GM18505 (cell line): ENCODE measurements around the gene EBF3.

Experiments used
- ATAC-seq: cut with Tn5 transposase; IDR thresholded peaks from one replicate; pipeline ENCODE4 v1.9.1; 2021; ENCODE audit not compliant: unreplicated experiment
- POLR2A ChIP-seq: IDR thresholded peaks from 4 replicates; pipeline ENCODE4 v1.6.1; 2011; ENCODE audit warnings: borderline replicate concordance; ENCODE audit not compliant: insufficient read depth, insufficient read length; ENCODE audit errors: extremely low read depth

EBF3 gene

DNA sequence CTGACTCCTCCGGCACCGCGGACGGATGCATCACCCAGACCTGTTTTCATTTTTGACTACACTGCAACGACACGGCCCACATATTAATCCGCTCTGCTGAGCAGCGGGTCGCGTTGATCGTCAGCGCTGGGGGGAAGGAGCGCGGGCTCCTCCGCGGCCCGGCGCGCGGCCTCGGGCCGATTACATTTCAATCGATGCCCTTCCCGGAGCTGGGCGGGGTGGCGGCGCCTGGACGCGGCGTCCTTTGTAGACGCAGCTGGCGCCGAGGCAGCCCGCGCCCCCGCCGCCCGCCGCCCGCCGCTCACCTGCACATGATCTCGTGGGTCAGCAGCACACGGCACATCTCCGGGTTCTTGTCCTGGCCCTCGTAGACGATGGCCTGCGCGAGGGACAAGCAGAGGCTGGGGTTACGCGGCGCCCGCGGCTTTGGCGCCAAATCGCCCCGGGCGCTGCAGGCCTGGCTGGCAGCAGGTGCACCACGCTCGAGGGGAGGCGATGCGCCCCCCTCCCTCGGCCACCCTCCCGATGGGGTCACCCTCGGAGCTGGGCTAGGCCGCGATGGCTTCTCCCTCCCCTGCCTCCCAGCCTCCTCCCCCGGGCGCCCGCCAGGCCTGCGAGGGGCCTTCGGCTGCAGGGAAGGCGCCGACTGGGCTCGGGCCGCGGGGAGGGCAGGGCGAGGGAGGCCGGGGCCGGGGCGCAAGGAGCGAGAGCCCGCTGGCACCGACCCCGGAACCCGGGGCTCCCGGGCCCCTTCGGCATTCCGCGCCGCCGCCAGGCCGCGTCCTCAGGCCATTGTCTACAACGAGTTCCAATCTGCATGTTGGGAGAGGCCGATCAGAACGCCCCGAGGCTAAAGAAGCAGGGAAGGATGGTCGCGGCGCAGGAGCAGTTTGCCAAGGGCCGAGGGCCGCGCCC, 5.2 kb downstream of the EBF3 start:
- ATAC-seq, result no peak
- TF ChIP-seq POLR2A, result no peak

DNA sequence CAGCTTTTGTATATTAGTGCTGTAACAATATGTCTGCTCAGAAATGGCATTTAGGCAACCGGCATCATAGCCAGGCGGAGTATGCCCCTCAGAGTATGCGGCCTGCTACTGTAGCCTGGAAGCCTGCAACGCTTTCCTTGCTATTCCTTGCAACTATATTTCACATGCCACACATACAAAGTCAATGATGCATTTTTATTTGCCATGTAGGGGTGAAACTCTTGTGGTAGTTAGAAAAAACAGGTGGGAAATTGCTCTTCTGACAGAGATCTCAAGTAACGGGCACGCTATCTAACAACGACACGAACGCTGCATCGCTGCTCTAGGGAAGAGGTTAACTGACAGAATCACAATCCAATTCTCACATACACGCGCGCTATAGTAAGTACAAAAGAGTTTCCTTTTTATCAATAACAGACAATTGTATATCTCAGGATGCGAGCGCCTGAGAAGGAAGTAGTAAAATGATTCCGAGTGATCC, 5.9 kb downstream of the EBF3 start:
- ATAC-seq, result no peak
- no peak for TF ChIP-seq POLR2A

DNA sequence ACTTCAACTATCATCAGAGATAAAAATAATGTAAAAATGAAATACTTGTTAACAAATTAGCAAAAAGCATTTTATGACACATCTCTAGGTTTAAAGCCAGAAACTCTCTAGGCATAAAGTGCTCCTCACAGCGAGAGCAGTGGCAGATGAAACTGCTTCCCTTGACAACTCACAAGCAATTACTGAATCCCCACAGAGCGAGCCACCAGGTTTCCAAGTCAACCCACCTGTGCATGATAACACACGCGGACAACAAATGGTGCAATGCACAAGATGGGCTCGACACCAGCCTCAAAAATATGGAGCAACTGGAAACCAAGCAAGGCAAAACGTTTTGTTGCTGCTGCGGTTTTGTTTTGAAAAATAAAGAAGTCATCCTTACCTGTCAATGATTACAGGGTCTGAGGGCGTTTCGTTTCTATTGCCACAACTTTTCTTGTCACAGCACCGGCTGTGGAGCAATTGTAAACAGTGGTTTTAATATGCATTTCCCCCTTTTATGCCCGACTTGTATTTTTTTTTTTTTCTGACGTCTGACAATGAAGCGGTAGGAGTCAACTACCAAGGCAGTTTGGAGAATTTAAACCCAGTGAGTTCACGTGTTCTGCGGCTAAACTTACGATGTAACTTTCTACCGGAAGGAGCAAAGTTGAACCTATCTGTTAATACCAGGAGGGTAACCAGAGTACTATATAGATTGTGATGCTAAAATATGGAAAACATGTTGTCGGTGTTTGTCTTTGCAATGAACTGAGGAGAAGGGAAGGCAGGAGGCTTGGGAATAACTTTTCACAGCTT, 7.0 kb downstream of the EBF3 start:
- no peak for ATAC-seq
- no peak for TF ChIP-seq POLR2A

DNA sequence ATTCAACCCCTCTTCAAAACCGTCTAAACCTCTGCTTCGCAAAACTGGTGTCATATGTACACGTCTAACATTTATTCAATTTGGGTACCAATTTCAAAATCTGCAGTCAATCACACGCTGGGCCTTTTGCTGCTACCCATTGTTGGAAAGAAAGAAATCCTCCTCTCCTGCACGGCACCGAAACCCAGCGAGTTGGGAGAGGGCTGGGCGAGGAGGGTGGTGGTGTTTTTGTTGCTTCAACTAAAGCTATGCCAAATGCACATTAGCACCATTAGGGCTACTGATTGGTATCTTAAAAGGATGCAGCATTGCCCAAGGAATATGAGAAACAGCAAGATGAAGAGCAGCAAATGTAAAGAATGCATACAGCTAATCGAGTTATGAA, 7.8 kb downstream of the EBF3 start:
- no peak for TF ChIP-seq POLR2A
- no peak for ATAC-seq

DNA sequence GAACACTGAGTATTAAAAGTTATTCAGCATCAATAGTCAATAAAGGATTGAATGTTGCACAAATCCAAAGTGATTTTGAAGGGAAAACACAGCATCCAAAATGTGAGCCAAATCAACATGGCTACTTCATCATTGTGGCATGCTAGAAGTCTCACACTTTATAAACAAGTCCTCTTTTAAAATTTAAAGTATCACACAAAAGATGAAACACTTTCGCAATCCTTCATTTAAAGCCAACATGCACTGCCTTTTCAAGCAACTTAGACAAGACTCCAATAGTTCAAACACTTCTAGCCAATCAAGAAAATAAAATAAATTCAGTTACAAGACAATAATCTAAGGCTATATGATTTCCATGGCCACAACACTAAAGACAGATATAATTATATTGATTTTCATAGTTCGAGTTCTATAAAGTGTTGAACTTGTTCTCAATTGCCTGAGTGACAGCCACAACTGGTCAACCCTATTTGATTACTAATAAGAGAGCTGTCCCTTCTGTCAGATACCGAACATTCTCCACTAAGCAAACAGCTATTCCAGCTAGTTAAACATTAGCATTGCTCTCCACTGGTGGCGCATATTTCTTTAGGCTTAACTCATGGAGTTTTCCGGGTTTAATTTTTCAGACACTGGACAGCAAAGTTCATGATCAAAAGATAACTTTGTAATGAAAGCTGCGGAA, 8.3 kb downstream of the EBF3 start:
- no peak for ATAC-seq
- TF ChIP-seq POLR2A, result no peak

DNA sequence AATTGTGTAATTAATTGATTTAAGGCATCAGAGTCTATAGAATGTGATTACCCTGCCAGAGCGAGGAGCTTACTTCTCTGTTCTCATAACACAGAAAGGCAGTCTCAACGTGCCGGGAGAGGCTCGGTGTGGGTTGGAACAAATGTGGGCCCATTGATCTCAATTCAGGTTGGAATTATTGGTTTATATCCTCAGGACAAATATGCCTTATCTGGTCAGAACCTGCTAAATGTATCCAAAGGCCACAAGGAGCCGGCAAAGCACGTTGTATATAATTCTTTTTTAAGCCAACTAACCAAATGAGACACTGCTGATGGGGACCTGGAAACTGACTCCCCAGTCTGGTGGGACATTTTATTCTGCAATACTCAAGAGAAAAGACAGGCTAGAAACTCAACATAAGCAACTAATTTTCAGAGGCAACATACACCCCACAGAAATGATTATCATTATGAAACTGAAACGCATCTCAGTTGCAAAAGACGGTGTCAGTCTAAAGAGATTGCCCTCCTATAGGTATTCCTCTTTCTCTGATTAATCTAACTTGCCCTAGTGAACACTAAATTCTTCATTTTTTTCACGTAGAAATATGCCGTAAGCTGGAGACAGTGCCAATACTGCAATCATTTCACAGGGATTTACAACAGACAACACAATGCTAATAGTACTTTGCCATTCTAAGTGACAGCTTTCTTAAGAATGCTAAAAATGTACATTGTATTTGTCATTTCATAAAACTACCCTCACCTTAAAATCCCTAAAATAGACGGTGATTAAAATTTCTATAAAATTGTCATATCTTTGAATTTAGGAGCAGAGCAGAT, 9.4 kb downstream of the EBF3 start:
- ATAC-seq, result no peak
- TF ChIP-seq POLR2A, result no peak

DNA sequence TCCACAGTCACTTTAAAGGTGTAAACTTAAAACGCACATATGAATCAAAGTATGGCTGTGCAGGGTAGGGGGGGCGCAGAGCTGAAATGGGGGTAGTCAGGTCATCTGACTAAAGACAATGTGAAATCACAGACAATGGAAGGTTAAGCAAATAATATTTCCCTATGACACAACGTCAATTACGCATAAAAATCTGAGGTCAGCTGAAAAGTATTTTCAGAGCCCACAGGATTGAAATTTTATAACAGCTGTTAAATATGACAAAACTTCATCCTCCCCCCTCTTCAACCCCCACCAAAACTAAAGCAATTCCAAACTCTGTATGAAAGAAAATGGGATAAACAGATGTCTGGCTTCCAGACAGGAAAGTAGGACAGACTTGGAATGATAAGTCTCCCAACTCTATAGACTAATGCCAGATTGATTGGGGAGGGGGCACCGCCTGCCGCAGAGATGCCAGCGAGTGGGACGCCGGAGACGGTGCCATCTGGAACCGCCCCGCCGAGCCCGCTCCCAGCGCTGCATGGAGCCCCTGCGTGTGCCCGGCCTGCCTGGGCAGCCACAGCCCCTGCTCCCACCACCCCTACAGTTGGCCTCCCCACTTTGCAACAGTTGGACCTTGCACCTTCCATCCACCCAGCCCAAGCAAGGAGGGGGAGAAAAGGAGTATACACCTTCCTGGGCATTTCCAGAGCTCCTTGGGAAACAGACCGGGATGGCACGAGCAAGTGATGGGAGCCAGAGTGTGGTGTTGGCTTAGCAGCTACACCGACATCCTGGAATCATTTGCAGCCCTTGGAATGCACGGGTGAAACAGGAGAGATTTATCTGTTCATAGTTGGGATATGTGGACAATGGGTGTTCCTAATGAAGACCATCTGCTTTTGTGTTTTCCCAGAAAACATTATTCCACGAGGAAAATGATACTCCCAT, 10.7 kb downstream of the EBF3 start:
- TF ChIP-seq POLR2A, result no peak
- no peak for ATAC-seq

DNA sequence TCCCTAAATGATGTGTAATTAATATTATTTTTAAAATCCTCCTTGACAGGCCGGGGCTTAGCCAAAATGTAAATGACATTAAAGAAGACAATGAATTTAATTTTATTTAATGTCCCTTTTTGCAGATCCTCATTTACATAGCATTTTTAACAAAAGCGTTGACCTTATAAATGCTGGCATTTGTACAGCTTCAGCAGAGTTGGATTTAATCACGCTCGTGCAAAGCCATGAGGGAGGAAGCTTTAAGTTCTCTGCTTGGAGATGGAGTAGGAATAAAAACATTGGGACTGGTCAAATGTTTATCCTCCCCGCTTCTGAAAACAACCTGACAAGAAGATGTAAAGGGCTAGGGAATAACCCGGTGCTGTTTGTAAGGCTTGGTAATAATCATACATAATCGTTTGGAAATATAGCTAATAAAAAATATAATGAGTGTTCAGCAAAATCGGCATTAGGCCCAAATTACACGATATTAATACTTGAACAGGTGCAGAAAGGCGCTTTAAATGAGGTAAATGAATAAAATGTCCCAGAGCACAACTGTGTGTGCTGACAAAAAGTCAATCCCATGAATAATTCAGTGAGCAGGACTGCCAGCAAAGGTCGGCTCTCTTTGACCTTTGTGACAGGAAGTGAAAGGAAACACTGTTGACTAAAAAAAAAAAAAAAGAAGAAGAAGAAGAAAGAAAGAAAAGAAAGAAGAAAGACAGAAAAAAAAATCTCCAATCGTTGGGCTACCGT, 11.5 kb downstream of the EBF3 start:
- no peak for TF ChIP-seq POLR2A
- no peak for ATAC-seq

DNA sequence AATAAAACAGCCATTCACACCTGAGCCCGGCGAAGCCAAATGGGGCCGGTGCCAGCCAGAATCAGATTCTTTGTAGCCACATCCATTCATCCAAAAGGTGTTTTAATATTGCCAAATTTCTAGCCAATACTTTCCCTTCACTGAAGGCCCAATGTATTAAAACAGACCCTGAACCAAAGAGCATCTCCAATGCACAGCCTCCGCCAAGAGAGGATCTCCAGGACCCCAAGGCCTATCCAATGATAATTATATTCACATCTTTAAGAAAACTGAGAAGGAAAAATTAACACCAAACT, 12.2 kb downstream of the EBF3 start:
- ATAC-seq, result no peak
- no peak for TF ChIP-seq POLR2A

DNA sequence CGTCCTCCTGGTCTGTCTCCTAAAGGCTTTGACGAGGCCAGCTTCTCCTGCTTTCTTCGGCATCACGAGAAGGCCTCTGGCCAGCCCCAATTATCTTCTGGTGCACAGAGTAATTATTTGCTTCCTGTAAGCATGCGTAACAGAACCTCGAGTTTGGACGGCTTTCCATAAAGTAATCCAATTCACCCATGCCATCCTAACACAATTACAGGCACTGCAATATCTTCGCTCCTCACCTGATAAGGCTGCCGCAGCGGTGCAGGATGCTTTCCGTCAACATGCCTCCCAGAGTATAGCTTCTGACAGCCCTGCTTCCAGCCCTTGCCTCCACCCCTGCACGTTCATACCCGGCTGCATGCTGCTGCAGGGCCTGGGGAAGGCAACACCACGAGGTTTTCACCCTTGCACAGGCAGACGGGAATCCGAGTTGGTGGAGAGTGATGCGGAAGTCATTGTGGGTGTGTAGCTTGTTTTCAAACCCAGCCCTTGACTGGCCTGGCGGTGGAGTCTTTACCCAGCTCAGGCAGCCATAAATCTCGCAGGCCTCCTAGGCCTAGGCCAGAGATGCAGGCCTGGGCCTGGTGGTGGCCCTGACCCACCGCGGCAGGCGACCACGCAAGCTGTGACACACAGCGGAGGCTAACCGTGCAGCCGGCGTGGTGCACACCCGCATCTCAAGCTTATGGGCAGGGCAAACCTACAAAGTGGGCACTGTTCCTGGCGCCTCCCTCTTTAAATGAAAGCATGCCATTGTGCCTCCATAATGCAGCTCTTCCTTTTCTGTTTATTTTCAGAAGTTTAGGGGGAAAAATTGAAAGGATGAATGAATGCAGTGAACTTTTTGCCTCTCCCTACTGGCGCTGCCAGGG, 12.7 kb downstream of the EBF3 start:
- no peak for ATAC-seq
- no peak for TF ChIP-seq POLR2A

DNA sequence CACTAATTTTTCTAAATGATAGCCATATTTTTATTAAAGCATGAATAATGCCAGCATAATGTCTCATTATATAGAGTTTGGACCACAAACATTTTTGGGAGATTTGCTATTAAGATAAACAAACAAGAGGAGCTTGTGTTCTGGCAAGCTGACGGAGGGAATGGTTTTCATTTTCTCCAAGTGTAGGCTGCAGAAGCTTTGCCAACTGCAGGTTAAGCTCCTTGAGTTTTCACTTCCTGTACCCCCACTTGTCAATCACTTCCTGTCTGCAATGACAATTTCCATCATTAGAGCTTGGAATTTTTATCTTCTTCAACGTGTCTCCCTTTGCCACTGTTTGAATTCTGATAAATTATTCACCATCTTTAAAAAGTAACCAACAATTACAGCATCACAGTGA, 13.4 kb downstream of the EBF3 start:
- TF ChIP-seq POLR2A, result no peak
- no peak for ATAC-seq

DNA sequence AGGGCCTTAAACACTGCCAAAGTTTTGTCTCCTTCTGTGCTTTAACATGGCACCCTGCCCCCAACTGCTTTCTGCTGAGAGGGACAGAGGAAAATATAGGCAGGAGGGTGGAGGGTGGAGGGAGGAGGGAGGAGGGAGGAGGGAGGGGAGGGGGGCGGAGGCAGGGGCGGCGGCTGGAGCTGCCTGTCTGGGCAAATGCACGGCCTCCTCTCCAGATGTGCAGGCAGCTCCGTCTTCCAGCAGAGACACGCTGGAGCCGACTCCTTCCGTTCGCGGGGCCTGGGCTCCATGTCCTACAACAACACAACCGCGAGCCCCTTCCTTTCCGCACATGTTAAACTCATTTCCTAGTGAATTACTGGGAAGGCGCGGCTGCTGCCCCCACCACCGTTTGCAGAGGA, 14.2 kb downstream of the EBF3 start:
- no peak for ATAC-seq
- TF ChIP-seq POLR2A, result no peak
